ENCODE data around the gene GRAMD1B.

DNA sequence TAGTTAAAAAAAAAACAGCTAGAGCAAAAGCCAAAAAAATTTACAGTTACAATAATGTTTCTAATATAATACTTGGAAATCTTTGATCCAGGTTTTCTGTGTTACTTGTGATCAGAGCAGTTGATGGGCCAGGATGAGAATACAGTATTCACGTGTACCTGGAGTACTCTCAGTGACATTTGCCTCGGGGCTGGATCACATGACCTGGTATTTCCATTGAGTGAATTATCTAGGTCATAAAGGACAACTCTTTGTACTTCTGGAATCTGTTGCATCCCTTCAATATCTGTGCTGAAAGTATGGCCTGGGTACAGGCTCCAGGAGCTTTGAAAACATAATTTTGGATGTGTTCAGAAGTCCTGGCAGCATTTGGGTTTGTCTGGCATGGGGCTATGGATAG, 93.5 kb downstream of the GRAMD1B start:
- TF ChIP-seq EZH2 (IDR thresholded peaks at IDR 0.05; ENCODE audit: low read depth): no peak
- TF ChIP-seq, protein P1, sequence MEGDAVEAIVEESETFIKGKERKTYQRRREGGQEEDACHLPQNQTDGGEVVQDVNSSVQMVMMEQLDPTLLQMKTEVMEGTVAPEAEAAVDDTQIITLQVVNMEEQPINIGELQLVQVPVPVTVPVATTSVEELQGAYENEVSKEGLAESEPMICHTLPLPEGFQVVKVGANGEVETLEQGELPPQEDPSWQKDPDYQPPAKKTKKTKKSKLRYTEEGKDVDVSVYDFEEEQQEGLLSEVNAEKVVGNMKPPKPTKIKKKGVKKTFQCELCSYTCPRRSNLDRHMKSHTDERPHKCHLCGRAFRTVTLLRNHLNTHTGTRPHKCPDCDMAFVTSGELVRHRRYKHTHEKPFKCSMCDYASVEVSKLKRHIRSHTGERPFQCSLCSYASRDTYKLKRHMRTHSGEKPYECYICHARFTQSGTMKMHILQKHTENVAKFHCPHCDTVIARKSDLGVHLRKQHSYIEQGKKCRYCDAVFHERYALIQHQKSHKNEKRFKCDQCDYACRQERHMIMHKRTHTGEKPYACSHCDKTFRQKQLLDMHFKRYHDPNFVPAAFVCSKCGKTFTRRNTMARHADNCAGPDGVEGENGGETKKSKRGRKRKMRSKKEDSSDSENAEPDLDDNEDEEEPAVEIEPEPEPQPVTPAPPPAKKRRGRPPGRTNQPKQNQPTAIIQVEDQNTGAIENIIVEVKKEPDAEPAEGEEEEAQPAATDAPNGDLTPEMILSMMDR (conservative IDR thresholded peaks at IDR 0.05): no peak
